GM19025 (cell line): ENCODE results near the gene ZMIZ2.
"Not testable (repeated sequence)": the region's sequence is repeated elsewhere in the genome, so short reads cannot be mapped to it uniquely, and the experiment has no call there.

Experiments used
- ATAC-seq: cut with Tn5 transposase; IDR thresholded peaks from one replicate; pipeline ENCODE4 v1.9.1; 2021; ENCODE audit warnings: mild to moderate bottlenecking, low read depth, moderate library complexity; ENCODE audit not compliant: unreplicated experiment

ZMIZ2 gene

DNA sequence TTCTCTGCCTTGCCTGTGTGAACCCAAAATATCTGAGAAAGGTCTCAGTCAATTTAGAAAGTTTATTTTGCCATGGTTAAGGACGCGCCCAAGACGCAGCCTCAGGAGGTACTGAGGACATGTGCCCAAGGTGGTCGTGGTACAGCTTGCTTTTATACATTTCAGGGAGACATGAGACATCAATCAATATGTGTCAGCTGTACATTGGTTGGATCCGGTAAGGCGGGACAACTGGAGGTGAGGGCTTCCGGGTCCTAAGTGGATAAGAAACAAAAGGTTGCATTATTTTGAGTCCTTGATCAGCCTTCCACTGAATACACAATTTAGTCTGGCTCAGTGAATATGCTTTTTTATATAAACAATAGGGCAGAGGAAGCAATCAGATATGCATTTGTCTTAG lies 22.4 kb upstream of the ZMIZ2 start:
- ATAC-seq: not testable (repeated sequence)

DNA sequence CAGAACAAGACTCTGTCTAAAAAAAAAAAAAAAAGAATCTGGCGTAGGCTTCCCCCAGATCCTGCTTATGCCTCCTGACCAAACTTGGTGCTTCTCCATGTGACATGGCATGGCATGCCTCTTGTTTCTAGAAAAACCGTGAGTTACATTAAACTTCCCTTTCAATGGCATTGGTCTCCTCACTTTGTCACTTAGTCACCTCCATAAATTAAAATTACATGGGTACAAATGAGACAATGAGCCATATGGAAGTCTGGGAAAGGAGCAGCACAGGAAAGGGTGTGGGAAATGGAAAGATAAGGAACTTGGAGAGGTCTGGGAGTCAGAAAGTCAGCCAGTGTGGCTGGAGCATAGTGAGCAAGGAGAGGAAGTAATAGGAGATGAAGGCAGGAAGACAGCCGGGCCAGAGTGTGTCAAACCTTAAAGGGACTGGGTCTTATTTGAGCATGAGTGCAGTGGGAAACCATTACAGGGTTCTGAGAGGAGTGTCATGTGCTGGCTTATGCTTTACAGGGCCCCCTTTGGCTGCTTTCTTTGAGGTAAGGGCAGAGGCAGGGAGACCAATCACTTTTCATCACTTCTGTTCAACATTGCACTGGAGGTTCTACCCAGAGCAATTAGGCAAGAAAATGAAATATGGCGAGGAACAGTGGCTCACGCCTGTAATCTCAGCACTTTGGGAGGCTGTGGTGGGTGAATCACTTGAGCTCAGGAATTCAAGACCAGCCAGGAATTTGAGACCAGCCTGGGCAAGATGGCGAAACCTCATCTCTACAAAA lies 21.3 kb upstream of the ZMIZ2 start:
- ATAC-seq: no peak

DNA sequence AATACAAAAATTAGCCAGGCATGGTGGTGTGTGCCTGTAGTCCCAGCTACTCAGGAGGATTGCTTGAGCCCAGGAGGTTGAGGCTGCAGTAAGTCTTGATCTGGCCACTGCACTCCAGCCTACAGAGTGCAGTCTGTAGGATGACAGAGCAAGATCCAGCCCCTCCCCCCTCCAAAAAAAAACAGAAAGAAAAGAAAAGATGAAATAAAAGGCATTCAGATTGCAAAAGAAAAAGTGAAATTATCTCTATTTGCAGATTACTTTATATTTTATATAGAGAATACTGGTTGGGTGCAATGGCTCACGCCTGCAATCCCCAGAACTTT lies 20.7 kb upstream of the ZMIZ2 start:
- no peak for ATAC-seq

DNA sequence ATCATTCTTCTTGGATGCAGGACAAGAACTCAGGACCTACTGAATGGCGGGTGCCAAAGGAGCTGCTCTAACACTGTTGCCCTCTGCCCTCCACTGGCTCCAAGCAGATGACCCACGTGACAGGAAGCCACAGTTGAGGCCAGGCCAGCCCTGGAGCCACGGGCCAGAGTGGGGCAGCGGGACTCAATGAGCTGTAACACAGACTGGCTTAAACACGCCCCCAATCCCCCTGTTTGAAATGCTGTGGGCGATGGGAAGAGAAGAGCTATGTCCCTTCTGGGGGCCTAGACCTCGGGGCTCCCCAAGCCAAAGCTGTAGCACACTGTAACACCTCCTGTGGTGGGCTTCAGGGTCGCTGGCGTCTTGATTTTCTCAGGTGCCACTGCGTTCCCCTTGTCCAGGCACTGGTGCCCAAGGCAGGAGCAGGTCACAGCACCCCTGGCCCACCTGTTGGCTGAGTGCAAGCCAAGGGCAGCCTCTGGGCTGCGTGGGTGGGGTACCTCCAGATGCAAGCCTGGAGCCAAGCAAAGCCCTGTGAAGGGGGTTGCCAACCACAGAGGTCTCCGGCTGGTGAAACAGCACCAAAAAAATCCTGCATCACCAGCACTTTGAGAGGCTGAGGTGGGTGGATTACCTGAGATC lies 18.6 kb upstream of the ZMIZ2 start:
- no peak for ATAC-seq

DNA sequence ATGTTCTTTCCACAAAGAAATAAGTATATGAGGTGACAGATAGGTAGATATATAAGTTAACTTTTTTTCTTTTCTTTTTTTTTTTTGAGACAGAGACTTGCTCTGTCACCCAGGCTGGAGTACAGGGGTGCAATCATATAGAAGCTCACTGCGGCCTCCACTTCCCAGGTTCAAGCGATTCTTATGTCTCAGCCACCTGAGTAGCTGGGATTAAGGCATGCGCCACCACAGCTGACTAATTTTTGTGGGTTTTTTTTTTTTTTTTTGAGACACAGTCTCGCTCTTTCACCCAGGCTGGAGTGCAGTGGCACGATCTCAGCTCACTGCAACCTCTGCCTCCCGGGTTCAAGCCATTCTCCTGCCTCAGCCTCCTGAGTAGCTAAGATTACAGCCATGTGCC lies 15.7 kb upstream of the ZMIZ2 start:
- not testable (repeated sequence) for ATAC-seq

DNA sequence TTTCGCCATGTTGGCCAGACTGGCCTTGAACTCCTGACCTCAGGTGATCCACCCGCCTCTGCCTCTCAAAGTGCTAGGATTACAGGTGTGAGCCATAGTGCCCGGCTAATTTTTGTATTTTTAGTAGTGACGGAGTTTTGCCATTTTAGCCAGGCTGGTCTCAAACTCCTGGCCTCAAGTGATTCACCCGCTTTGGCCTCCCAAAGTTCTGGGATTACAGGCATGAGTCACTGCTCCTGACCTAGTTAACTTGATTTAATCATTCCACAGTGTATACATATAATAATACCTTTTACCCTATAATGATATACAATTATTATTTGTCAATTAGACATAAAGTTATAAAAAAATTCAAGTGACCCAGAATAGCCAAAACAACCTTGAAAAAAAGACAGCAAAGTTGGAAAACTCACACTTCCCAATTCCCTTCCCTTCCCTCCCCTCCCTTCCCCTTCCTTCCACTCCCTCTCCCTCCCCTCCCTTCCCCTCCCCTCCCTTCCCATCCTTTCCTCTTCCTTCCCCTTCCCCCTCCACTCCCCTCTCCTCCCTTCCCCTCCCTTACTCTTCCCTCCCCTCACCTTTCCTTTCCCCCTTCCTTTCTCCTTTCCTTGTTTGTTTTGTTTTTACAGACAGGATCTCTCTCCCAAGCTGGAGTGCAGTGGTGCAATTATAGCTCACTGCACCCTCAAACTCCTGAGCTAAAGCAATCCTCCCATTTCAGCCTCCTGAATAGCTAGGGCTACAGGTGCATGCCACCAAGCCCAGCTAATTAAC lies 14.8 kb upstream of the ZMIZ2 start:
- no peak for ATAC-seq

DNA sequence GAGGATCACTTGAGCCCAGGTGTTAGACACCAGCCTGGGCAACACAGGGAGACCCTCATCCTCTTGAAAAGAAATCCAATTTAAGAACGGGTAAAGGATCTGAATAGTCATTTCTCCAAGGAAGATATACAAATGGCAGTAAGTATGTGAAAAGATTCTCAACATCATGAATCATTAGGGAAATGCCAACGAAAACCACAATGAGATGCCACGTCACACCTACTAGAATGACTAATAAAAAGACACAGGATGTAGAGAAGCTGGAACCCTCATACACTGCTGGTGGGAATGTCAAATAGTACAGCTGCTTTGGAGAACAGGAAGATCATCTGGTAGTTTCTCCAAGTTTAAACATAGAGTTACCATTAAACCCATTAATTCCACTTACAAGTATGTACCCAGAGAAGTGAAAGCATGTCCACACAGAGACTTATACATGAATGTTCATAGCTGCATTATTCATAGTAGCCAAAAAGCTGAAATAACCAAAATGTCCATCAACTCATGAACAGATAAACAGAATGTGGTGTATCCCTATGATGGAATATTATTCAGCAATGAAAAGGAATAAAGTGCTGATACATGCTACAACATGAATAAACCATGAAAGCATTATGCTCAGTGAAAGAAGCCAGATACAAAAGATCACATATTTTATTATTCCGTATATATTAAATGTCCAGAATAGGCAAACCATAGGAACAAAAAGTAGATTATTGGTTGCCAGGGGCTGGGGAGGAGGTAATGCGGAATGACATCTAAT lies 13.1 kb upstream of the ZMIZ2 start:
- ATAC-seq: no peak

DNA sequence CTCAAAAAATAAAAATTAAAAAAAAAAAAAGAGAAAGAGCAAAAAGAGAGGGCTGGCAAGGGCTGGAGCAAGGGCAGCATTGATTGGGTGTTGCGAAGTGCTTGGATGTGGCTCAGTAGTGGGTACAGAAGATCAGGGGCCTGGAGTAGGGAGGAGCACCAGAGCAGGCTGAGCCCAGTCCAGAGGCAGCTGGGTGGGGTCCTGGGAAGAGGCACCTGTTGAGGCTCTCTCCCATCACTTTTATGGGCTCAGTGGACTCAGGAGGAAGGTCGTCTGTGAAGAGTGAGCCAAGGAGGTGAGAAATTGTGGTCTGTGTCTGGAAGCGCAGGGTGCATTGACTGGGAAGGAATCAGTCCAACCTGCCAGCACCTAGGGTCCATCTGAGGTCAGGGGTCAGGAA lies 11.8 kb upstream of the ZMIZ2 start:
- no peak for ATAC-seq

DNA sequence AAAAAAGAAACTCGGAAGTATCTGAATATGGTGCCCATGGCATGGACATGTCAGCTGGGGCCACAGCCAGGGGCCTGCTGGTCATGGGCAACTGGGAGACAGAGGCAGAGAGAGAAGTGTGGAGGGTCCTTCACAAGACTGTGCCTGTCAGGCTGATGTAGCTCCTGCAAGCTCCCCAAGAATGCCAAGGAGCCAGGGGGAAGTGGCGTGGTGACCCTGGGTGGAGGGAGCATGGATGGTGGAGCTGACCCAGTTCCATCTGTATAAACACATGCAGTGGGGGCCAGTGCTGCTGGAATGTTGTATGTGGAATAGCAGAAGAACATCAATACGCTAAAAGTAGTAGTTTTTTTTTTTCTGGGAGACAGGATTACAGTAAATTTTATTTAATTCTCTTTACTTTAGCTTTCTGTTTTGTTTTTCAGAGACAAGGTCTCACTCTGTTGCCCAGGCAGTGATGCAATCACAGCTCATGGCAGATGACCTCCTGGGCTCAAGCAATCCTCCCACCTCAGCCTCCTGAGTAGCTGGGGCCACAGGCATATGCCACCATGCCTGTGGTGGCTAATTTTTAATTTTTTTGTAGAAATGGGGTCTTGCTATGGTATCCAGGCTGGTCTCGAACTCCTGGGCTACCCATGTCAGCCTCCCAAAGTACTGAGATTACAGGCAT lies 10.5 kb upstream of the ZMIZ2 start:
- ATAC-seq: no peak

DNA sequence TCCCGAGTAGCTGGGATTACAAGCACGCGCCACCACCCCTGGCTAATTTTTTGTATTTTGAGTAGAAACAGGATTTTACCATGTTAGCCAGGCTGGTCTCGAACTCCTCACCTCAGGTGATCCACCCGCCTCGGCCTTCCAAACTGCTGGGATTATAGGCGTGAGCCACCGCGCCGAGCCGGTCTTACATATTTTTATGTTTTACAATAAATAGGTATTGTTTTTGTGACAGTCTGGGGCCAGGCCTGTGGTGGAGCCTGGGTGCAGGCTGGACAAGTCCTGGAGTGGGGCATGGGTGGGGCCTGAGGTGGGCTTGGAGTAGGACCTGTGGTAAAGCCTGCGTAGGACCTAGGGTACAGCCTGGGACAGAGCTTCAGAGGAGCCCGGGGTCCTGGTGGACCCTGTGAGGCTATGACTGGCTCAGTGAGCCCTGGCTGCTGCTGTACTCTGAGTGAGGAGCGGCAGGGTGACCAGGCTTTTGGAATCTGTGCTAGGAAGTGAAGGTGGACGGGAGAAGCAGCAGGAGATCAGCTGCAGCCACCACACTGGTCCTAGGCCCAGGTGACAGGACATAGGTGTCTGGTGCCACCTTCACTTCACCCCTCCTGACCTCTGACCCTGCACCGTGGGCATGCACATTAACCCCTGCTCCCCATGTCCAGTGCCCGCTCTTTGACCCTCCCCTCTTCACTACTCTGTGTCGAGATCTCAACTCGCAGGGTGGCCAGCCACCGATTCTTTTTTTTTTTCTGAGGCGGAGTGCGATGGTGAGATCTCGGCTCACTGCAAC lies 9.6 kb upstream of the ZMIZ2 start:
- no peak for ATAC-seq

DNA sequence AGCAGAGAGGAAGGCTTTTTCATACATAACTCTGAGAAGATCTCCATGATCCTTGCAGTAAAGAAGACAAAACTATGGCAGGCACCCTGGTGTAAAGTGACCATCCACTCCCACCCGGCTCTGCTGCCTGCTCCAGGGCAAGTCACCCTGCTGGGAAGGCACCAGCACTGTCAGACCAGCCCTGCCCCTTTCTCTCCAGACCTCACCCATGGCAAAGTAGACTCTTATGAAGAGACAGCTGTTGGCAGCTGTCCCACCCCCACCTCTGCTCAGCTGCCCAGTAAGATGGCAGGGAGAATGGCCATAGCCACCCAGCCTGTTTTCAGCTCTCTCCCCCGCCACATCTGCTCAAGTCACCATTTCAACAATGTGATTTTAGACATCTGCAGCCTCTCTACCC lies 8.6 kb upstream of the ZMIZ2 start:
- no peak for ATAC-seq

DNA sequence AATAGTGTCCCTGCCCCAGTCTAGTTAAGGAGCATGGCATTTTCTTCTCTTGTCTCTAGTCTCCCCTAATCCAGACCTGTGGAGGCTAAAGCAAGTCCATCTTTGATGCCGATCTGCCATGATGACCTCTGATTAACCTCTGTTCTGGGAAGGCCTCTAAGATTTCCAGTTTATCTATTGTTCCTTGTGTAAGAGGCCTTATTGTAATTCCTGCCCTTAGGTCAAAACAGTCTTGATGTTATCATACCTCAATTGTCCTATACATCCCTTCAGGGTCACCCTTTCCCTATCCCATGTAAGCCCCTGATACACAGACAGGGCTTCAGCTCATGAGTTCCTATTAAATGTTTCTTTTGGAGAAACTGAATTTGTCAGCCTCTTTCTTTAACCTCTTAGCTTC lies 4.9 kb upstream of the ZMIZ2 start:
- ATAC-seq: no peak

DNA sequence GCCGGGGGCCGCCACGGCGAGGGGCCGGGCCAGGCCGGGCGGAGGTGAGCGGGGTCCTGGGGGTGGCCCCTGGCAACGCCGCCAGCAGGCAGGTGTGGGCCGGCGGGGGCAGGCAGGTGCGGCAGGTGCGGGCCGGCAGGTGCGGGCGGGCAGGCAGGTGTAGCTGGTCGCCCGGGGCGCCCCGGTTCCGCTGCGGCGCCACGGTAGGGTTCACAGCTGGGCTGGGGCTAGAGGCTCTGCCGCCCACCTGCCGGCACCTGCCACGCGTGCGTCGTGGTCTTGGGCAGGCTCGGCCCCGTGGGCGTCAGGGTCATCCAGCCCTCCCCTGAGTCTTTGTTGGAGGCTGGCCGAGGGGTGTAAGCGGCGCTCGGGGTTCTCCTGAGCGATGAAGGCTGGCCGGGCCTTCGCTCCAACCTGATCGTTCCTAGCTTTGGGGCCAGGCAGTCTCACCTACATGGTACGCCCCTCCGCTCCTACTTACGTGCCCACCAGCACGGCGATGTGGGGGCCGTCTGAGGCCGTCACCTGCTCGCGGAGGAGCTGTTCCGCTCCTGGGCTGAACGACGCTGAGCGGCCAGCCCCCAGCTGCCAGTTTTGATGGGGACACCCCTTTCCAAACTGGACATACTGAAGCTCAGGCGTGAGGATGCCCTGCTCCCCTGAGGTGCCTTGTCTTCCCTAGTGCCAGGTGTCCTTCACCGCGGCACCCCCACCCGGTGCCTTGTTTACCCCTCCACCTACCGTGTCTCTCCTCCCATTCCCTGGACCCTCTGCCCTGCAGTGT lies 493 bp downstream of the ZMIZ2 start:
- peak; percentile 9 for ATAC-seq

DNA sequence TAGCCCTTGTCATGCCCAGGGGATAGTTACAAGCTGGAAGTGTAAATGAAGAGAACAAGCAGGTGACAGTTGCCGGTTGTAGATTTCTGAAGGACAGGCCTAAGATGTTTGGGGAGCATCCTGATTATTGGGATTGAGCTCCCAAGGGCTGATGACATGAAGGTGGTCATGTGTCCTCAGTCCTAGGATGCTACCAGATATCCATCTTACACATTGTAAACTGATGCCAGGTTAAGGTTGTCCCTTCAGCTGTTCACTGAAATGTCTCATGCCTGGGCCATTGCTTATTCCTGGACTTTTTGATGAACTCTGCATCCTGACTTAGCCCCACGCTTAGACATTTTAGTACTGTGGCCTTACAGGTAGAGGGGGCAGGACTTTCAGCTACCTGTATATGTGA lies 1.3 kb downstream of the ZMIZ2 start:
- ATAC-seq: no peak

DNA sequence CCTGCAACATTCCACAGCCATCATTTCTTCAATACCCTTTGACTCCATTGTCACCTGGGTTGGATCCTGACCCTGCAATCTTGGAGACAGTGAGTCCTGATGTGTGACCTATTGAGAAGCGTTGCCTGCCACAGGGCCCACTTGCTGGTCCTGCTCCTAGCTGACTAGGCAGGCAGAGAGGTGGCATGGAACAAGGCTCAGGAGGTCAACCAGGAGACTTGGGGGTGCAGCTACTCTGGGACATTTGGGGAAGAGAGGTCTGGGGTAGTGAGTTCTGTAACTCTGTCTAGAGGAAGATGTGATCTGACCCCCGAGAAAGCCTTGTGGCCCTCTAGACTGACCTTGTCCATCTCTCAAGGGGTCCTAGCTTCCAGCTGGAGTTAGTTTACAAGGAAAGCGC lies 1.8 kb downstream of the ZMIZ2 start:
- ATAC-seq: no peak

DNA sequence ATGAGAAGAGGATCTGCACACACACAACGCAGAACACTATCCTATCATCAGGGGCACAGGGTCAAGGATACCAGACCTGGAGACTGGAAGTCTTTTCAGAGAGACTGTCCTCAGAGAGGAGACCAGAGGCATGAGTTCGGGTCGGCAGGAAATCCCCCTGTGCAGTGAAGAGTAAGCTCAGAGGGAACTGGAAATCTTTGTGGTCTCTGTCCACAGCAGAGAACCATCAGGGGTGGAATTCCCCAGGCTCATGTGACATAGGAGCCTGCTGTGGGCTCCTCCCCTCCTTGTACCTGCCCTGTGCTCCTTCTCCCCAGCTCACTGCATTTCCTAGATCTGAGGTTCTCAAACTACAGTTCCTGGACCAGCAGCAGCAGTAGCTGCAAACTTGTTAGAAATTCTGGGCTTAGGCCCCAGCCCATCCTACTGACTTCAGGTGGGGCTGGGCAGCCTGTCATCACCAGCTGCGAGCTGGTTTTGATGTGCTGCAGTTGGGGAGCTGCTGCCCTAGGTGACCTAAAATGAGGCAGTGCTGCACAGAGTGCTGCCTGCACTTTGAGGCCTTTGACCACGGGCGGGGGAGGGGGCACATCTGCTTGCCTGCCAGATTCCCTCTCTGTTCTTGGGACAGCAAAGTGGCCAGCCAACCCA lies 2.4 kb downstream of the ZMIZ2 start:
- ATAC-seq: peak; percentile 55

DNA sequence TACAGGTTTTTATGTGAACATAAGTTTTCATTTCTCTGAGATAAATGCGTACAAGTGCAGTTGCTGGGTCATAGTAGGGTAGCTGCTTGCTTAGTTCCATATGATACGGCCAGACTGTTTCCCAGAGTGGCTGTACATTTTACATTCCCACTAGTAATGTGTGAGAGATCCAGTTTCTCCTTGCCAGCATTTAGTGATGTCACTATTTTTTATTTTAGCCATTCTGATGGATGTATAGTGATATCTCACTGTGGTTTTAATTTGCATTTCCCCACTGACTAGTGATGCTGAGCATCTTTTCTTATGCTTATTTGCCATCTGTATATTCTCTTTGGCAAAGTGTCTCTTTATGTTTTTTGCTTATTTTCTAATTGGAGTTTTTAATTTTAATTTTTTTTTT lies 4.2 kb downstream of the ZMIZ2 start:
- no peak for ATAC-seq
